ENCODE measurements around the gene MSRB2.
A peak's percentile ranks its signal among the peaks of the same experiment; 100 is the strongest.
"Not testable (repeated sequence)": the region's sequence is repeated elsewhere in the genome, so short reads cannot be mapped to it uniquely, and the experiment has no call there.

The MSRB2 gene

GRCh38 chr10:23095404-23095965 is at the start of gene MSRB2:
Gene MSRB2, plus strand, starts transcription at chr10:23095579. Its CDS starts 30 bp downstream, at chr10:23095609.
- peak; percentile 67 for DNase-seq

GRCh38 chr10:23046027-23046426 is 49.4 kb upstream of the MSRB2 start:
- DNase-seq: no peak

- DNase-seq: no peak
Observed at GRCh38 chr10:23047201-23048050, 48.0 kb upstream of the MSRB2 start.

DNA sequence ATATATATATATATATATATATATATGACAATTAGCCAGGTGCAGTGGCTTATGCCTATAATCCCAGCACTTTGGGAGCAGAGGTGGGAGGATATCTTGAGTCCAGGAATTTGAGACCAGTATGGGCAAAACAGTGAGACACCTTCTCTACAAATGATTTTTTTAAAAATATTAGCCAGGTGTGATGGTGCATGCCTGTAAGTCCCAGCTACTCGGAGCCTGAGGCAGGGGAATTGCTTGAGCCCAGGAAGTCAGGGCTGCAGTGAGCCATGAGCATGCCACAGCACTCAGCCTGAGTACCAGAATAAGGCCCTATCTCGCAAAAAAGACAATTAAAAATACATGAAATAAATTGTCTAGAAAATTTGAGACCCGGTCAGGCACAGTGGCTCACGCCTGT is 47.2 kb upstream of the MSRB2 start:
- no peak for DNase-seq

- no peak for DNase-seq
Observed at GRCh38 chr10:23051278-23051677, 44.1 kb upstream of the MSRB2 start.

- DNase-seq: no peak
Observed at GRCh38 chr10:23051855-23052331, 43.5 kb upstream of the MSRB2 start.

DNA sequence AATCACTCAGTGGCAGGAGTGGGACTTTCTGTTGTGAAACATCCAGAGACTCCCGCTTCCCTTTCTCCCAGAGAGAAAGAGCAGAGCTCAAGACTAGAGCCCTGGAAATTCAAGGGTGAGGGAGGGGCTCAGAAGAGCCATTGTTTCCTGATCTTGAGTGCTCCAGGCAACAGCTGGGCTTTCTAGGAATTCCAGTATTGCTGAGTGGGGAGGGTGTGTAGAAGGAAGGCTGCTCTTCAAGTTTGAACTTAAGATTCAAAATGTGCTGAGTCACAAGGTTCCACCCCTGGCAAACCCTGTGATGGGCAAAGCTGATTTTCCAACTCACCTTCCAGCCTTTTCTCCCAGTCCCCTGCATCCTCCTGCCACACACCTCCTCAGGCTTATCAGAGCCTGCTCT is 42.3 kb upstream of the MSRB2 start:
- DNase-seq: no peak

- DNase-seq: peak; percentile 7
Observed at GRCh38 chr10:23055424-23056185, 39.8 kb upstream of the MSRB2 start.

DNA sequence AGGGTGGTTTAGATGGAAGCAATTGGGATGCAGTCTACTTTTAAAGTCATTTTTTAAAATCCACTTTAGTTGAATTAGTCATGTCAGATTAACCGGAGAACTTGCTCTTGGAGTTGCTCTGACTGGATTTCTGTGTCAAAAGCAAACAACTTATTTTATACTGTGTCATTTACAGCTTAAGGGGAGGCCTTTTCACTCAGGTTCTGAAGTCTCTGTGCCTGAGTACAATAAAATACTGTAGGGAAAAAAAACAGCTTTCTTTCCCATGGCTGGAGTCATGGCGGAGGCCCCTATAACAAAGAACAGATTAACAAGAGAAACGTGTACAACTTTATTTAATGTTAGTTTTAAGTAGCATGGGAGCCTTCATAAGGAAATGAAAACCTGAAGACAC is 39.2 kb upstream of the MSRB2 start:
- no peak for DNase-seq

- no peak for DNase-seq
Observed at GRCh38 chr10:23058366-23058765, 37.0 kb upstream of the MSRB2 start.

DNA sequence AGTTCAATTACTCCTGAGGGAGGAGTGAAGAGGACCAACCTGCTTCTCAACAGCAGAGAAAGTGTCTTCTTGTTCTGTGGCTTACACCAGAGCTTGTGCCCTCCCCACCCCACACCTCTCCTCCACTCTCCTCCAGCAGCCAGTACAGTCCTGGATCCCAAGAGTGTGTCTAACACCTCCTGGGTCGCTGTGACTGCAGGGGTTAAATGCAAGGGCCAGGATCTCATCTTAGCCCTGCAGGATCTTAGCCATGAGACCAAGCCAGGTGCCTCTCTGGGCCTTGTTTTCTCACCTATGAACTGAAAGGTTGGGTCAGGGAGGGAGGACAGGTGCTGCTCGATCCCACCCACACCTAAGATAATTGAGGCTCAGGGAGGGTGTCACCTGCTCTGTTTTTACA is 34.5 kb upstream of the MSRB2 start:
- no peak for DNase-seq

DNA sequence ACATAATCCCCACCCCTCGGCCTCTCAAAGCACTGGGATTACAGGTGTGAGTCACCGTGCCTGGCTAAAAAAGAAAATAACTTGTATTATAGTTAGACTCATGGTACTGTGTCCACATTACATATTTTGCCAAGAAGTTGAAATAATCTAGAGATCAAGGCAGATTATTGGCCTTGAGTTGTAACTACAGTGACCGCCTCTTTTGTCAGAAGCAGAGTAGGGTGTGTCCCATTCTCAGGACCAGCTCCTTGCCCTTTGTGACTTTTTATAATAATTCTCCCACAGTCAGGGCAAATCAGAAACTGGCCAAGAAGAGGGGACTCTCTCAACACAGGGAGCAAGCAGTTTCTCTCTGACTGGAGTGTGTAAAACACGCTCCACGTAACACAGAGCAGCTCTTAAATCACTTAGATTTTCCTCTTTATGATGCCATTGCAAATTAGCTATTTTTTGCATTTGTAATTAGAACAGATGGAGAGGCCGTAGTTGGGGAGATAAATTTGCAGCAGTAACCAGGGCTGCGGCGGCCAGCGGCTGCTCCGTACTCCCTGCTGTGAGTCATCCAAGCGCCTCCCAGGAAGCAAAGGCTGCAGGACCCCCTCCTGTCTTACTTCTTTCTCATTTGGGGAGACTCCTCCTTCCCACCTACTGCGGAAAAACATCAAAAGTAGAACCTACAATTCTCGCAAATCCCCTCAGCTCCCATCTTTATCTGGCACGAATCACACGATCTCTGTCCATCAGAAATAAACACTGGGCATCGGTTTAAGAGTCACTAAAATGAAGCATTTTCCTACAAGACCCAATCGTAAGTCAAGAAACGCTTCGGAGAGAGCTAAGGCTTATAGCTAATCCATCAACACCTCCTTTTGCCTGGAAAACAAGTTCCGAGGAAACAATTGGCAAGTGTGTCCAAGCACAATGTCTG is 32.1 kb upstream of the MSRB2 start:
- DNase-seq: peak; percentile 3

DNA sequence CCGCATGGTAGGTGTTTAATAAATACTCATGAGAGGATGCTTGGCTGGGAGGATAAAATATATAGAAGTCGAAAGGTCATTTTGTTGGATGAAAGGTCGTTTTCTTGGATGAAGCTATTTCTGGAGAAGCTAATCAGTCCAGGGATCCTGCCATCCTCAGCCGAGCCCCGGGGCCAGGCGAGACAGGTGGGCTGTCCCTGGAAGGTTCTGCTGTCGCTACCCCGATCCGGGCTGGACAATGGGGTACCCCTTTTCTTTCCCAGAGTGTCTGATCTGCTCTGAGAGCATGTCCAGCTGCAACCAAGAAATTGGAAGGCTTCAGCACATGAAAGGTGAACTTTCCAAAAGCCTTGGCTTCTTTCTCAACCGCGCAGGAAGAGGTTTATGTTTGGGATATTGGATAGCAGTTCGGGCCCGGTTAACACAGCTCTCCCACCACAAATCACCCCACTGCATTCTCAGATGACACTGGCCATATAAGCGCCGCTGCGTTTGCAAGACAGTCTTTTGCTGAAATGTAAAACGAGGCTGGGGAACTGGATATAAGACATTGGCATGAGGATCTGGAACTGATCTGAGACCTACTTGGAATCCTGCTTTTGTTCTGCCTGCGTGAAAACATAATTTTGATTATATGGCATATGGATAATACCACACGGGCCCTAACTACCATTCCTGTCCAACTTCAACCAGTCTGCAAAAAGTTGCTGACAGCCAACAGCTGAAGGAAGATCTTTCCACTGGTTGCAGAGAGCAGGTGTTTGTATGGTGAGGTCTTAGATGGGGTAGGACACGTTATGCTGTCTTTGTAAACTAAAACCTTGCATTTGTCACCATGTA is 31.2 kb upstream of the MSRB2 start:
- no peak for DNase-seq

- not testable (repeated sequence) for DNase-seq
Observed at GRCh38 chr10:23064813-23065114, 30.6 kb upstream of the MSRB2 start.

DNA sequence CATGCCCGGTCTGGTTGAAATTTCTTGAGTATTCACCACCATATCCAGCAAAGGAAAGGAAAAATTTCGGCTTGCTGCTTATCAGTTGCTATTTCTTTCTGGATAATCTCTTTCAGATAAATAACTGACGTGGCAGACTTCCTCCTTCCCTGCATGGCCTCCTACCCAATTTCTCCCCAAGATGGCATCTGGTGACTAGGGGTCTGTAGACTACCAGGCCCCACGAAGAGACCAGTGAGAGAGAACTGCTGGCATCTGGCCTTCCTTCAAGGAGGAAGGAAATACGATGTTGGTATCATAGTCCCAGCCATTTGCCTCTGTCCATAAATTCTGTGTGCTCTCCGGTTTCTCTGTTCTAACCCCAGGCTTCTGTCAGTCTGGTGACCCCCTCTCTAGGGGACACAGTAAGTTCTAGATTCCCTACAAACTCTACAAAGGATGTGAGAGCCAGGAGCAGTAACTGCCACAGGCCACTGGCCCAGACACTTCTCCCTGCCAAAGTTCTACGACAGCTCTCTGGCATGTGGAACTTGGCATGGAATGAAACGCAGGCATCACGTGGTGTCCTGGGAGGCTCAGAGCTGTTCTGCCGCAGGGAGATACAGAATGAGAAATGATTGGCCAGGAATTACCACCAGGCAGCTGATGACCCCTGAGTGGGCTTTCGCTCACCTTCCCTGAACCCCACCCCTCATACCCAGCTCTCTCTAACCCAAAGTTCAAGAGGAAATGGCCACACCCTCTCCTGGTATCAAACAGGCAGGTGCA is 30.0 kb upstream of the MSRB2 start:
- DNase-seq: no peak

DNA sequence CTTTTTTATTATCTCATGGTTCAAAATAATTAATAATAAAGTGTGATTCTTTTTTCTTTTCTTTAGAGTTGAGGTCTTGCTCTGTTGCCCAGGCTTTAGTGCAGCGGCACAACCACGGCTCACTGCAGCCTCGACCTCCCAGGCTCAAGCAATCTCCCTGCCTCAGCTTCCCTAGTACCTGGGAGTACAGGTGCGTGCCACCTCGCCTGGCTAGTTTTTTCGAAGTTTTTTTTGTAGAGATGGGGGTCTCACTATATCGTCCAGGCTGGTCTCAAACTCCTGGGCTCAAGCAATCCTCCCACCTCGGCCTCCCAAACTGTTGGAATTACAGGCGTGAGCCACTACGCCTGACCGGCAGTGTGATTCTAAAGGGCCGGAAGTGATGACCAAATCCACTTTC is 28.0 kb upstream of the MSRB2 start:
- no peak for DNase-seq

- peak; percentile 29 for DNase-seq
Observed at GRCh38 chr10:23067939-23068775, 27.2 kb upstream of the MSRB2 start.

- no peak for DNase-seq
Observed at GRCh38 chr10:23069019-23069815, 26.2 kb upstream of the MSRB2 start.
